Thyroid gland (tissue), 4 donors: ENCODE data around the gene ABHD14A. TPM values are rescaled to one million over a fixed set of nuclear protein-coding genes. Genes with fewer than 3 reads are reported as not detected.
"Not testable (repeated sequence)": the region's sequence is repeated elsewhere in the genome, so short reads cannot be mapped to it uniquely, and the experiment has no call there.

ENCODE experiments used
- DNase-seq, 2 donors: peaks; one replicate each; pipeline ENCODE4 v3.0.0-alpha.2; 2019
- H3K27ac ChIP-seq, 3 donors: fragments of 200-600 bp; sonication (generic); 1 replicate in 2 of 3; 2 replicates in 1 of 3; pipeline ENCODE4 v1.5.1; 2016 to 2019; ENCODE audit warnings: mild to moderate bottlenecking in 1 of 3, moderate library complexity in 1 of 3
- H3K27me3 ChIP-seq: fragments of 200-600 bp; sonication (generic); one replicate; pipeline ENCODE4 v1.5.1; 2019
- H3K36me3 ChIP-seq, 2 donors: fragments of 200-600 bp; sonication (generic); one replicate each; pipeline ENCODE4 v1.5.1; 2016 to 2019
- H3K4me1 ChIP-seq, 2 donors: fragments of 200-600 bp; sonication (generic); one replicate each; pipeline ENCODE4 v1.5.1; 2017 to 2019
- H3K4me3 ChIP-seq, 3 donors: fragments of 200-600 bp; sonication (generic); replicated peaks in 1 of 3; 1 replicate in 2 of 3; 2 replicates in 1 of 3; pipeline ENCODE4 v1.5.1; 2016; ENCODE audit warnings: mild to moderate bottlenecking in 1 of 3
- H3K9me3 ChIP-seq: fragments of 200-600 bp; sonication (generic); one replicate; pipeline ENCODE4 v1.5.1; 2017
- POLR2A ChIP-seq, 2 donors: fragments of 450-650 bp; IDR thresholded peaks; one replicate each; pipeline ENCODE4 v1.6.1; 2017; ENCODE audit warnings: antibody characterized with exemption in 2 of 2, mild to moderate bottlenecking in 2 of 2, moderate library complexity in 1 of 2
- WGBS, 2 donors: methylation state at CpG; one replicate each; pipeline ENCODE4 v1.1.5; 2017; 5-methylcytosine and 5-hydroxymethylcytosine counted together
- intact Hi-C: fragments of 100-400 bp; cut with DNase I; formaldehyde crosslinking; loops from one replicate; pipeline ENCODE4 v1.15.1; 2023
- total RNA-seq, 4 donors: library from RNA; depleted of rRNA; stranded (reverse); fragments of >200 nt; gene quantifications; one replicate each; pipeline ENCODE4 v1.2.3, GENCODE V29; 2016
- TF ChIP-seq, protein P1 (sequence below), 6 experiments: fragments of 200-600 bp in 3 of 6; fragments of 450-650 bp in 3 of 6; sonication (generic) in 3 of 6; IDR thresholded peaks; one replicate each; pipeline ENCODE4 v1.5.1; 2016 to 2019; ENCODE audit warnings: antibody characterized with exemption in 6 of 6, mild to moderate bottlenecking in 2 of 6, inconsistent platforms in 1 of 6, moderate library complexity in 1 of 6

ABHD14A gene
- total RNA-seq, 4 donors from 2014 or later: 20.0 to 91.9 (median 49.3) TPM

DNA sequence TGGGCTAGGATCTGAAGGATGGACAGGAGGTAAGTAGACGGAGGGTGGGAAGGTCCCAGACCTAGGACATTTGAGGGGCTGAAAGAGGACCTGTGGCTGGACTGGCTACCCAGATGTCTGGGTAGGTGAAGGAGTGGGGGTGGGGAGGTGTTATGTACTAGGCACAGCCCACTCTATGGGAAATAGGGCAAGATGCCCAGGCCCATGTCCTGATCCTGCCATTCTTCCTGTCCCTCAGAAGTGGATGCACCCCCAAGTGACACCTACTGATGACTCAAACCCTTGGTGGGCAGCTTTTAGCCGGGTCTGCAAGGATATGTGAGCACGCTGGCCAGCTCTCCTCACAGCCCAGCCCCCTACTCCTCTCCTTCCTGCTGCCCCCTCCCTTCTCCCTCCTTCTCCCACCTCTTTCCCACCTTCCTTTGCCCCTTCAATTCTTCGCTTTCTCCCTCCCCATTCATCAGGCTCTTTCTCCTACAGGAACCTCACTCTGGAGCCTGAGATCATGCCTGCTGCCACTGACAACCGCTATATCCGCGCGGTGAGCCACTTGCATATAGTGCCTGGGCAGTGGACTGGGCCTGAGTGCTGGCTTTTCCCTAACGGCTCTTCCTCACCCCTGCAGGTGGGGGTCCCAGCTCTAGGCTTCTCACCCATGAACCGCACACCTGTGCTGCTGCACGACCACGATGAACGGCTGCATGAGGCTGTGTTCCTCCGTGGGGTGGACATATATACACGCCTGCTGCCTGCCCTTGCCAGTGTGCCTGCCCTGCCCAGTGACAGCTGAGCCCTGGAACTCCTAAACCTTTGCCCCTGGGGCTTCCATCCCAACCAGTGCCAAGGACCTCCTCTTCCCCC, 13.7 kb downstream of the ABHD14A start:
- Histone ChIP-seq H3K36me3 (peaks cover 4 to 5% of the 10 kb centered on the region in 2 donors), H3K4me3 (no peak overlapping the region), H3K27ac (no peak overlapping the region), H3K27me3 (no peaks in the 10 kb centered on the region), H3K9me3 (no peaks in the 10 kb centered on the region), H3K4me1 (peaks cover 7 to 36% of the 10 kb centered on the region in 2 donors)
- no peak for DNase-seq
- WGBS, 2 donors: 81 to 83% methylated on average over 15 of the region's 15 CpGs
- intact Hi-C loops: no loop called here
- TF ChIP-seq, protein P1, sequence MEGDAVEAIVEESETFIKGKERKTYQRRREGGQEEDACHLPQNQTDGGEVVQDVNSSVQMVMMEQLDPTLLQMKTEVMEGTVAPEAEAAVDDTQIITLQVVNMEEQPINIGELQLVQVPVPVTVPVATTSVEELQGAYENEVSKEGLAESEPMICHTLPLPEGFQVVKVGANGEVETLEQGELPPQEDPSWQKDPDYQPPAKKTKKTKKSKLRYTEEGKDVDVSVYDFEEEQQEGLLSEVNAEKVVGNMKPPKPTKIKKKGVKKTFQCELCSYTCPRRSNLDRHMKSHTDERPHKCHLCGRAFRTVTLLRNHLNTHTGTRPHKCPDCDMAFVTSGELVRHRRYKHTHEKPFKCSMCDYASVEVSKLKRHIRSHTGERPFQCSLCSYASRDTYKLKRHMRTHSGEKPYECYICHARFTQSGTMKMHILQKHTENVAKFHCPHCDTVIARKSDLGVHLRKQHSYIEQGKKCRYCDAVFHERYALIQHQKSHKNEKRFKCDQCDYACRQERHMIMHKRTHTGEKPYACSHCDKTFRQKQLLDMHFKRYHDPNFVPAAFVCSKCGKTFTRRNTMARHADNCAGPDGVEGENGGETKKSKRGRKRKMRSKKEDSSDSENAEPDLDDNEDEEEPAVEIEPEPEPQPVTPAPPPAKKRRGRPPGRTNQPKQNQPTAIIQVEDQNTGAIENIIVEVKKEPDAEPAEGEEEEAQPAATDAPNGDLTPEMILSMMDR (IDR thresholded peaks at IDR 0.05): no peak
- no peak for TF ChIP-seq POLR2A (IDR thresholded peaks at IDR 0.05)

DNA sequence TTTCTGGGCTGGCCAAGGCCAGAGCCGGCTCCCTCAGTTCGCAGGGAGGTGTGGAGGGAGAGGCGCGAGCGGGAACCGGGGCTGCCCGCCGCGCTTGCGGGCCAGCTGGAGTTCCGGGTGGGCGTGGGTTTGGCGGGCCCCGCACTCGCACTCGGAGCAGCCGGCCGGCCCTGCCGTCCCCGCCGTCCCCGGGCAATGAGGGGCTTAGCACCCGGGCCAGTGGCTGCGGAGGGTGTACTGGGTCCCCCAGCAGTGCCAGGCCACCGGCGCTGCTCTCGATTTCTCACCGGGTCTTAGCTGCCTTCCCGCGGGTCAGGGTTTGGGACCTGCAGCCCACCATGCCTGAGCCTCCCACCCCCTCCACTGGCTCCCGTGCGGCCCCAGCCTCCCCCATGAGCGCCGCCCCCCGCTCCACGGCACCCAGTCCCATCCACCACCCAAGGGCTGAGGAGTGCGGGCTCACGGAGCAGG, 15.7 kb downstream of the ABHD14A start:
- Histone ChIP-seq H3K36me3 (peaks cover 17 to 18% of the 10 kb centered on the region in 2 donors), H3K4me1 (peaks cover 14 to 36% of the 10 kb centered on the region in 2 donors)
- H3K4me3 ChIP-seq, H3K9me3 ChIP-seq, intact Hi-C loops, H3K27me3 ChIP-seq, DNase-seq, H3K27ac ChIP-seq: not testable (repeated sequence)
- 40 to 69% methylated on average over 2 to 18 of the region's 38 CpGs for WGBS, 2 donors

DNA sequence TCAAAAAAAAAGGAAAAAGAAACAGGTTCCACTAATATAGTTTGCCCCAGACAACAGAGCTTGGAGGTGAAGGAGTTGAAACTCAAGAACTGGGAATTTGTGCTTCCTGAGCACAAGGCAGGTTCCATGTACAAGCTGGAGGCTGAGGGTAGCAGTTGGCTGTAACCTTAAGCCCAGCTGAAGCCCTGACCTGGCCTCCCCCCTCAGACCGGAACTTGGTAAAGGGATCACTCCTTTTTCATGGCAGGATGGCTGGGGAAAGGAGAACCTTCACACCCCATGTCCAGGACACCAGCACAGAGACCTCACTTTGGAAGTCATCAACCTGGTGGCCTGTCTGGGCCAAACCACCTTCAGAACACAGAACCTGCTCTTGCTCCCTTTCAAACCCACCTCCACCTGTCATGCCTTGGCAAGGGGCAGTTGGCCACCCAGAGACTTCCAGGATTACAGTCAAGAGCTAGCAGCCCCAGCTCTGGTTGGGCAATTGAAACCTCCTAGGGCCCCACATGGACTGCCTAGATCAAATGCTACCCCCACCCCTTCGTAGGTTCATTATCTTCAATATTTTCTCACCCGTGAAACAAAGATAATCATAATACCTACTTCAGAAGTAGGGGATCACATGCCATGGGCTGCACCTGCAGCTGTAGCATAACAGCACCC, 17.3 kb downstream of the ABHD14A start:
- TF ChIP-seq, protein P1 (IDR thresholded peaks at IDR 0.05): no peak
- TF ChIP-seq POLR2A (IDR thresholded peaks at IDR 0.05): no peak
- Histone ChIP-seq H3K9me3 (no peaks in the 10 kb centered on the region), H3K27ac (no peak overlapping the region), H3K27me3 (no peaks in the 10 kb centered on the region), H3K4me3 (no peak overlapping the region), H3K4me1 (peaks cover 14 to 36% of the 10 kb centered on the region in 2 donors), H3K36me3 (peaks cover 17 to 18% of the 10 kb centered on the region in 2 donors)
- intact Hi-C loops: no loop called here
- no peak for DNase-seq
- 74 to 83% methylated on average over 2 to 3 of the region's 3 CpGs for WGBS, 2 donors

DNA sequence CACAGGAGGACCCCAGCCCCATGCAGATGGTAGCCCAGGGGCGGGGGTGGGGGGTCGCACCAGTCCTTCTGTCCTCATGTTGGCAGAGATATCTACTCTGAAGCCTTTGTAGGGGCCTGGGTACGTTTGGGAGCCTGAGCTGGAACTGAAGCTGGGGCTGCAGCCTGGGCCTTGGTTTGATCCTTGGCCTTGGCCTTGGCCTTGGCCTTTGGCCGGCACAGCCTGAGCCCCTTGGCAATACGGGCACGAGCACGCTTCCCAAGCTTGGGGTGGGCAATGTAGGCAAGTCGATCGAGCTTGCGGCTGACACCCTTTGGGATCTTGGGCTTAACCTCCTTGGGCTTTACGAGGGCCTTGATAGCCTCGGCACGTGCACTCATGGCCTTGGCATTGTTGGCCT, 18.8 kb downstream of the ABHD14A start:
- WGBS, 2 donors: 84 to 90% methylated on average over 7 to 9 of the region's 13 CpGs
- H3K9me3 ChIP-seq, H3K4me3 ChIP-seq, intact Hi-C loops, H3K27ac ChIP-seq, H3K27me3 ChIP-seq, DNase-seq: not testable (repeated sequence)
- H3K4me1 ChIP-seq: peaks cover 14 to 36% of the 10 kb centered on the region in 2 donors
- H3K36me3 ChIP-seq: peaks cover 17 to 18% of the 10 kb centered on the region in 2 donors

DNA sequence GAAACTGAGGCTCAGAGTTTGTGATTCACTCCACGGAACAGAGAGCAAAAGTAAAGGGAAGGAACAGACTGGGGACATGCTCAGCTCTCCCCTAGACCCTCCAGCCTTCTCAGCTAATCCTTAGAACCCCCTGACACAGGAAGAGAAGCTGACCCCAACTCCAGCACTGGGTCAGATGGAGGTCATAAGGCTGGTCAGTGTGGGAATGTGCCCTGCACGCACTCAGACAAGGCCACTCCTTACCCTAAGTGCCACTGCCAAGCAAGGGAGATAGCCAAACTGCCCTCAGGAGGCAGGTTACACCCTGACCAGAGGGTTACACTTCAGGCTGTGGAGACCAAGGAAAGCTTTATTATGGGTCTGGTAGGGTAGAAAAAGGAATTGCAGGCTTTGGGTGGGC, 19.7 kb downstream of the ABHD14A start:
- no peaks in the 10 kb centered on the region for H3K9me3 ChIP-seq
- DNase-seq: no peak
- TF ChIP-seq POLR2A (IDR thresholded peaks at IDR 0.05): no peak
- TF ChIP-seq, protein P1 (IDR thresholded peaks at IDR 0.05): no peak
- 81 to 92% methylated on average over 2 of the region's 2 CpGs for WGBS, 2 donors
- H3K4me1 ChIP-seq: peaks cover 10 to 31% of the 10 kb centered on the region in 2 donors
- H3K27me3 ChIP-seq: no peaks in the 10 kb centered on the region
- peaks cover 17 to 18% of the 10 kb centered on the region in 2 donors for H3K36me3 ChIP-seq
- H3K27ac ChIP-seq: peak overlapping the region in 1 of 3 donors; percentile 98
- intact Hi-C loops: no loop called here
- H3K4me3 ChIP-seq: peak overlapping the region in 1 of 3 donors; percentile 62
